ENCODE results near the gene ATP6V0C.
A peak's percentile ranks its signal among the peaks of the same experiment; 100 is the strongest.

Gene ATP6V0C

GRCh38 chr16:2513405-2514332, at the start of gene ATP6V0C:
Gene ATP6V0C (plus strand): TSS chr16:2513952. CDS start chr16:2514104, 152 bp downstream.
- peak; percentile 37 for DNase-seq (ENCODE audit: low read depth, low spot score)
- peak within 1 kb of the TSS; percentile 96 for H3K27ac ChIP-seq

- no peak for DNase-seq (ENCODE audit: low read depth, low spot score)
- no peak overlapping the region for H3K27ac ChIP-seq
Measured at GRCh38 chr16:2464333-2464732, 49.4 kb upstream of the ATP6V0C start.

DNA sequence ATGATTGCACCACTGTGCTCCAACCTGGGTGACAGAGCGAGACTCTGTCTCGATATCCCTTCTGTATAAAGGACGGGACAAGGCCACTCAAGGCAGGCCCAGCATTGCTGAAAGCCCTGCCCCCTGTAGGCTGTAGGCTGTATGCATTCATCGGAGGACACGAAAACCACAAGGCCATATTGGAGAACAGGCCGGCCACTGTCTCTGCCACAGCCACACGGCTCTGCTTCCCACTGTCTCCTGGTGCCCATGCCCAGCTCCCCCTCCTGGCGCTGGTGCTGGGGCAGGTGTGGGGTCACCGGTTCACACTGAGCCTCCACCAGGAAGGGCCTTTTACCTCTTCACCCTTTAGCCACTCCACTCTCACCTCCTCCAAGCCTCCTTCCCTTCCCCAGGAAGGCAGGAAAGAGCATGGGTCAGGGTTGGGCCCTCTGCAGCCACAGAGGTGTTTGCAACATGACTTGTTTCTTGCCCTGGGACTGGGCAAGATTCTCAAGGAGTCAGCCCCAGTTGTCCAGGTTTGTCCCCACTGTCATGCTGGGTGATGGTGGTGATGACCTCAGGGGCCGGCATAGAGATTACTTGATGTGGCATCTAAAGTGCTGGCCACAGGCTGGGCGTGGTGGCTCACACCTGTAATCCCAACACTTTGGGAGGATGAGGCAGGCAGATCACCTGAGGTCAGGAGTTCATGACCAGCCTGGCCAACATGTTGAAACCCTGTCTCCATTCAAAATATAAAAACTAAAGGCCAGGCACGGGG, 47.9 kb upstream of the ATP6V0C start:
- no peak overlapping the region for H3K27ac ChIP-seq
- DNase-seq (ENCODE audit: low read depth, low spot score) = no peak

- no peak overlapping the region for H3K27ac ChIP-seq
- DNase-seq (ENCODE audit: low read depth, low spot score) = no peak
Measured at GRCh38 chr16:2466667-2467527, 46.9 kb upstream of the ATP6V0C start.

DNA sequence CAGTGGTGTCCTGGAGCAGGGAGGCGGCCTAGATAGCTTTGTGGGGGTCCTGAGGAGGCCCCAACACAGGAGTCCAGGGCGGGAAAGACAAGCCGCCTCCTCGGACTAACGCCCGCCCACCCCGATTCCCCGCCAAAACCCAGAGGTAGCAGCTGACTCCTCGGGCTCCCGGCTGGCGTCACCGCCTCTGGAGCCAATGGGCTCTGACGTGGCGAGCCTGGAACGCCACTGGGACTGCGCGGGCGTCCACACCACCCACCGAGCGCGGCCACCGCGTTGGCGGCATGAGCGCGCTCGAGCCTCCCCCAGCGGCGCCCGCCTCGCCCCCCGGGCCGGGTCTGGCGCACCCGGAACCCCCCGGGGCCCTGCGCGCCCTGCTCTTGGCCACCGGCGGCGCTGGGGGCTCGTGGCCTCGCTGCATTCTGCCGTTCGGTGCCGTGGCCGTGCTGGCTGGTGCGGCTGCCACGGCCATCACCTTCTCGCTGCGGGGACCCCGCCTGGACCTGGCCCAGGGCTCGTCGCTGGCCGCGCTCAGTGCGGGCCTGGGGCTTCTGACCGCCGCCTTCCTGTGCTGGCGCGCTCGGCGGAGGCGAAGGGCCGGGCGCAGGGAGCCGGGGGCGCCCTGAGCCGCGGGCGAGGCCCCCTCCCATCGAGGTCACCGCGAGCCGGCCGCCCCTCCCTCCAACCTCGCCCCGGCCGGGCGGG, 46.1 kb upstream of the ATP6V0C start:
- DNase-seq (ENCODE audit: low read depth, low spot score) = no peak
- no peak overlapping the region for H3K27ac ChIP-seq

DNA sequence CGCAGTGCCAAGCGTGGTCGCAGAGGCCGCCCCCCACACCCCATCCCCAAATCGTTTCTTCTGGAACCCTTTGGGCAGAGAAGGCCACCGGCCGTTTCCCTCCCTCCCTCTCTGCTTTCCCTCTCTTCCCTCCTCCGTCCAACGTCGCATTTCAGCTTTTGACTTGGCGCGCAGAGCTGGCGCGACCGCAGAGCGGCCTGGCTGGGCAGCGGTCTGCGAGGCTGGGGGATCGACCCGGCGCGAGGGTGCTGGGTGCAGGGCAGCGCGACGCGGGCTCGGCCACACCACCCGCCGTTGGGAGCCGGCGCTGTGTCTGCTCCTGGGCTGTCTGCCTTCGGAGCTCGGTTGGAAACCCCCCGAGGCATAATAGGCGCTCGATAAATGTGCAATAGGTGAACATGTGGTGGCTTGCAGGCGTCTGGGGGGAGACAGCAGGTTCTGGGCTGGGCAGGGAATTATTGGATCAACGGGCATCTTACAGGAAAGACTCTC, 45.5 kb upstream of the ATP6V0C start:
- no peak for DNase-seq (ENCODE audit: low read depth, low spot score)
- no peak overlapping the region for H3K27ac ChIP-seq

DNA sequence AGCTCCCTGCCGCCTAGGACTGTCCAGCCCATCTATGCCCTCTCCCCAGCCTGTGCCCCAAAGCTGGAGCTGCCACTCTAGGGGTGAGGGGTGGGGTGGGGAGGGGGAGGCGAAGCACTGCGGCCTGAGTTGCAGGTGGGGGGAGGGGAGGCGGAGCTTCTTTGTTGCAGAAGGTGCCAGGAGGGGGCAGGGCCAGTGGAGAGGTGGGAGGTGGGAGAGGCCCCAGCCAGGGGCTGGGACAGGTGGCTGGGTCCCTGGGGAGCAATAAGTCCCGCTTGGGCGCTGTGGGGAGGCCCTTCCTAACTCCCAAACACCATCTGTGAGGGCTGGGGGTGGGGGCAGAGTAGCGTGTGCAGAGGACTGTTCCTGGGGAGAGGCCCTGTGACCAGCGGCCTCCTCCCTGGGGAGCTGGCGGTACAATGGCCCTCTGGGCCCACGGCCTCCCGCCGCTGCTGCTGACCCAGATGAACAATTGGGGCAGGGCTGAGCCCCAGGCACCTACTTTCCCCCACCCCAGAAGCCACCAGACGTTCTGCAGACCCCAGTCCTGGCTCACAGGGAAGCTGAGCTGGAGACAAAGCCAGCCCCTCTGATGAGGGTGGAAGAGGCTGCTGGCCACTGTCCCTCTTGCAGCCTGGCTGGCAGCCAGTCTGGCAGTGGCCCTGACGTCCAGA, 44.9 kb upstream of the ATP6V0C start:
- no peak overlapping the region for H3K27ac ChIP-seq
- no peak for DNase-seq (ENCODE audit: low read depth, low spot score)

DNA sequence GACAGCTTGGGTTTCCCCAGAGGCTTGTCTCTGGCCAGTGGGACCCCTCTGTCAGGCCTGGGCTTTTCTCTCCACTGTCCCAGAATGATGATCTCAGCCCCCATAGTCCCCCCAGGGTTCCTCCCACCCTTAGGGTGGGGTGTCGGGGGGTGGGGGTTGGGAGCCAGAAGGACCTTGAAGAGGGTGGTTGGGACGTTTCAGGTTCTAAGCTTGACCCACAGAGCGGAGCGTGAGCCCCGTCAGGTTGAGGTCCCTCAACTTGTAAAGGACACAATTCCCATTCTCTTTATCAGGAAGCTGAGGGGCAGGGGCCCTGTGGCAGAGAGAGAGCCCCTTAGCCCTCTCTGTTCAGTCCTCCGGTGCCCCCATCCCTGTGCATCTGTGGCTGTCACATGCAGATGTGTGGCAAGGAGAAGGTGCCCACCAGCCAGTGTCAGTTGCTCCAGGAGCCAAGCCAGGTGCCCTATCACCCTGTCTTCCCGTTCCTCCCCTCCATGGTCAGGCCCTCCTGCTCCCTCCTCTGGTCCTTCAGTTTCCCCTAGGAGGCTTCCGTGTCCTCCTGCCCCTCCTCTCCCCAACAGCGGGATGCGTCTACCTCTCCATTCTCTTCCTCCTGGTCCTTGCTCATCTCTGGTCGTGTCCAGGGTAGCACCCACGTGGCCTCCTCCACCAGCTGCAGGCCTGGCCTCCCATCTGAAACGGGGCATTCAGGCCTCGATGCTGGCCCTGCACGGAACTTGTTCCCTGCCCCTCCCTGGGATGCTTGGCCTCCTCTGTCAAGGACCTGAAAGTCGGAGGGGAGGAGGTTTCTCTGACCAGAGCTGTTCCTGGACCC, 44.1 kb upstream of the ATP6V0C start:
- DNase-seq (ENCODE audit: low read depth, low spot score) = no peak
- H3K27ac ChIP-seq = no peak overlapping the region

DNA sequence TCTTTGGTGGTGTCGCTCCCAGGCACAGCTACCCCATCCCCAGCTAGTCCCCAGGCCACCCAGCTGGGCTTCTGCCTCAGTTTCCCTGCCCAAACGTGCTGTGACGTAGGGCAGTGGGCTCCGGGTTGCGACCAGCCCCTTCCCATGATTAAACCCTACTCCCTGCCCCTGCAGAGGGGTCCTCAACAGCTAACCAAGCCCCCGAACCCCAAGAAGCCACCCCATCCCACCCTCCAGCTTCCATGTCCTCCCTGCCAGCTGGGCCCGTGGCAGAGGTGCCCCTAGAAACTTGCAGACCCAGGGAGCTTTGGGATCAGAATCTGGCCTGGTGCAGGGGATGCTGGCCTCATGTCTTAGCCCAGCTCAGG, 43.5 kb upstream of the ATP6V0C start:
- no peak for DNase-seq (ENCODE audit: low read depth, low spot score)
- no peak overlapping the region for H3K27ac ChIP-seq

DNA sequence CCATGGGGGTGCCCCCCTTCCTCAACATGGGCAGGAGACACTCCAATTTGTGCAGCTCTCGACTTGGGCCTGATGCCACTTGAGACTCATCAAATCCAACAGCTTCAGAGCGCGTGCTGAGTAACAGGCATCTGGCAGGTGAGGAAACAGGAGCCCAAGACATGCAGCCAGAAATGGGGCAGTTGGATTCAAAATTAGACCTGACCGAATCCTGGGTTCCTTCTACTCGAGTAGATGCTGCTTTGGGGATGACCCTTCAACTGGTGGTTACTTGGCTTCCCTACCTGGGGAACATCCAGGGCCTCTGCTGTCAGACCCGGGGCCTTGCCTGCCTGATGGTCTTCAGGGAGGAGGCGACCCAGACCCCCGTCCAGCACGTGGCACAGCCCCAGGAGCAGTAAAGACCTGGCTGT, 43.1 kb upstream of the ATP6V0C start:
- no peak overlapping the region for H3K27ac ChIP-seq
- DNase-seq (ENCODE audit: low read depth, low spot score) = no peak

GRCh38 chr16:2471016-2471652, 42.6 kb upstream of the ATP6V0C start, which contains the start of gene NTN3:
Gene NTN3 (plus strand): TSS chr16:2471297. CDS start chr16:2471702, 405 bp downstream.
- DNase-seq (ENCODE audit: low read depth, low spot score) = no peak
- no peak within 1 kb of the TSS for H3K27ac ChIP-seq

GRCh38 chr16:2471653-2472487, 41.9 kb upstream of the ATP6V0C start:
- DNase-seq (ENCODE audit: low read depth, low spot score) = no peak
- H3K27ac ChIP-seq = no peak overlapping the region

DNA sequence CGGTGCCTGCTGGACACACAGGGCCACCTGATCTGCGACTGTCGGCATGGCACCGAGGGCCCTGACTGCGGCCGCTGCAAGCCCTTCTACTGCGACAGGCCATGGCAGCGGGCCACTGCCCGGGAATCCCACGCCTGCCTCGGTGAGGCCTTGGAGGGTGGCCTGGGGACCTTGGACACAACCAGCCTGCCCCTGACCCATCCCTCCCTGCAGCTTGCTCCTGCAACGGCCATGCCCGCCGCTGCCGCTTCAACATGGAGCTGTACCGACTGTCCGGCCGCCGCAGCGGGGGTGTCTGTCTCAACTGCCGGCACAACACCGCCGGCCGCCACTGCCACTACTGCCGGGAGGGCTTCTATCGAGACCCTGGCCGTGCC, 41.3 kb upstream of the ATP6V0C start:
- DNase-seq (ENCODE audit: low read depth, low spot score) = no peak
- H3K27ac ChIP-seq = no peak overlapping the region

DNA sequence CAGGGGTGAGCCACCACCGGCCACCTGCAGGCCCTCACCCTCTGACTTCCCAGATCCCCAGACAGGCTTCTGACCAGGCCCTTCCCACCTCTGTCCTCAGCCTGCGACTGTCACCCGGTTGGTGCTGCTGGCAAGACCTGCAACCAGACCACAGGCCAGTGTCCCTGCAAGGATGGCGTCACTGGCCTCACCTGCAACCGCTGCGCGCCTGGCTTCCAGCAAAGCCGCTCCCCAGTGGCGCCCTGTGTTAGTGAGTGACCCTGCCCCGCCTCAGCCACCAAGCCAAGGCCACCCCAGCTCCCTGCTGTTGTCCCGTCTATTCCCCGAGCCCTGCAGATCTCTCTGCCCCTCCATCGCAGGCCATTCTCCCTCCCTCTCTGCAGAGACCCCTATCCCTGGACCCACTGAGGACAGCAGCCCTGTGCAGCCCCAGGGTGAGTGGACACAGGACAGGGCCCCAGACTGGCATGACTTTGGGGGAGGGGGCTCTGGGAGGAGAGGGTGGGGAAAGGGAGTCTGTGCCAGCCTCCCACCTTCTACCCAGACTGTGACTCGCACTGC, 40.8 kb upstream of the ATP6V0C start:
- no peak for DNase-seq (ENCODE audit: low read depth, low spot score)
- no peak overlapping the region for H3K27ac ChIP-seq

DNA sequence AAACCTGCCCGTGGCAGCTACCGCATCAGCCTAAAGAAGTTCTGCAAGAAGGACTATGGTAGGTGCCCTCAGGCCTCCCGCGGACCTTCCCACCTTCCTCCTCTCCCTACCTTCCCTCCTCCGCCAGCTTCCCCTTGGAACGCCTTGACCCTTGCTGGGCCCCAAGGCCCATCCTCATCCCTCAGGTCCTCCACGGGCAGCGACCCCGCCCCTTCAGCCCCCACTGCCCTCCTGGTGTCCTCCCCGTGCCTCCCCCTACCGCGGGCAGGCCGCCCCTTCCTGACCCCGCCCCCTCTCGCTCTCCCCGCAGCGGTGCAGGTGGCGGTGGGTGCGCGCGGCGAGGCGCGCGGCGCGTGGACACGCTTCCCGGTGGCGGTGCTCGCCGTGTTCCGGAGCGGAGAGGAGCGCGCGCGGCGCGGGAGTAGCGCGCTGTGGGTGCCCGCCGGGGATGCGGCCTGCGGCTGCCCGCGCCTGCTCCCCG, 40.3 kb upstream of the ATP6V0C start:
- DNase-seq (ENCODE audit: low read depth, low spot score) = no peak
- no peak overlapping the region for H3K27ac ChIP-seq
